IMR-90 (cell line): ENCODE data around the gene C1R. TPM values are rescaled to one million over a fixed set of nuclear protein-coding genes. Genes with fewer than 3 reads are reported as not detected.

ENCODE experiments used
- ATAC-seq: fragments of 200-7000 bp; cut with Tn5 transposase; 2 replicates; pipeline ENCODE4 v1.9.1; 2020; ENCODE audit warnings: low read depth, mild to moderate bottlenecking, moderate library complexity
- BruUV-seq: library from RNA; stranded (reverse); fragments of 400-500 nt; replicated peaks from 2 replicates; lab custom pipeline; 2021; lab: Mats Ljungman, UMichigan
- CTCF ChIA-PET: fragments of 300-600 bp; formaldehyde crosslinking; extraction: SDS; loops from one replicate; lab custom pipeline; 2021; ENCODE audit warnings: antibody characterized with exemption; lab: Yijun Ruan, JAX
- POLR2A ChIA-PET: fragments of 300-600 bp; sonication (Branson Sonifier 250); formaldehyde crosslinking; loops from one replicate; lab custom pipeline; 2022; ENCODE audit warnings: antibody characterized with exemption; ENCODE audit not compliant: unreplicated experiment; lab: Charles Lee
- DNase-seq: peaks from one replicate; pipeline ENCODE4 v3.0.0; 2013
- H2AFZ ChIP-seq: replicated peaks from 2 replicates; pipeline ENCODE3; 2013; ENCODE audit warnings: low read length, mild to moderate bottlenecking; ENCODE audit not compliant: poor library complexity
- H2AK5ac ChIP-seq: 2 replicates; pipeline ENCODE4 v1.6.1; 2013; ENCODE audit warnings: low read depth, low read length, inconsistent platforms
- H2AK9ac ChIP-seq: replicated peaks from 2 replicates; pipeline ENCODE3; 2013; ENCODE audit warnings: mild to moderate bottlenecking, low read depth, low read length, moderate library complexity; ENCODE audit not compliant: poor library complexity
- H2BK120ac ChIP-seq: 2 replicates; pipeline ENCODE4 v1.6.1; 2013; ENCODE audit warnings: low read depth, low read length, inconsistent platforms
- H2BK15ac ChIP-seq: 3 replicates; pipeline ENCODE4 v1.6.1; 2013; ENCODE audit warnings: low read depth, low read length, inconsistent platforms
- H2BK20ac ChIP-seq: 2 replicates; pipeline ENCODE4 v1.6.1; 2013; ENCODE audit warnings: low read depth, mild to moderate bottlenecking, inconsistent platforms, low read length, moderate library complexity
- H2BK5ac ChIP-seq: 2 replicates; pipeline ENCODE4 v1.6.1; 2013; ENCODE audit warnings: mild to moderate bottlenecking, low read depth, low read length, inconsistent platforms; ENCODE audit not compliant: poor library complexity, severe bottlenecking
- H3K14ac ChIP-seq: replicated peaks from 2 replicates; pipeline ENCODE4 v1.6.1; 2013; ENCODE audit warnings: low read depth, low read length, inconsistent platforms
- H3K18ac ChIP-seq: 2 replicates; pipeline ENCODE4 v1.6.1; 2013; ENCODE audit warnings: low read depth, low read length, control low read depth
- H3K23ac ChIP-seq: 2 replicates; pipeline ENCODE4 v1.6.1; 2013; ENCODE audit warnings: low read depth, low read length, inconsistent platforms
- H3K27ac ChIP-seq: 2 replicates; pipeline ENCODE4 v1.5.1; 2013; ENCODE audit warnings: mild to moderate bottlenecking, control low read depth, low read length; ENCODE audit not compliant: insufficient read depth
- H3K27me3 ChIP-seq: 2 replicates; pipeline ENCODE4 v1.6.1; 2013; ENCODE audit warnings: low read length; ENCODE audit not compliant: control insufficient read depth, insufficient read depth
- H3K36me3 ChIP-seq: 2 replicates; pipeline ENCODE4 v1.6.1; 2013; ENCODE audit warnings: low read length, mixed read lengths; ENCODE audit not compliant: control insufficient read depth, insufficient read depth
- H3K4ac ChIP-seq: 2 replicates; pipeline ENCODE4 v1.6.1; 2013; ENCODE audit warnings: low read depth, low read length, inconsistent platforms
- H3K4me1 ChIP-seq: 2 replicates; pipeline ENCODE4 v1.6.1; 2013; ENCODE audit warnings: low read length, mixed read lengths; ENCODE audit not compliant: control insufficient read depth, insufficient read depth
- H3K4me2 ChIP-seq: 2 replicates; pipeline ENCODE4 v1.6.1; 2013; ENCODE audit warnings: low read depth, mild to moderate bottlenecking, control low read depth, low read length, moderate library complexity
- H3K4me3 ChIP-seq: 2 replicates; pipeline ENCODE4 v1.5.1; 2013; ENCODE audit warnings: low read depth, mild to moderate bottlenecking, control low read depth, low read length, moderate library complexity; ENCODE audit not compliant: insufficient read depth
- H3K56ac ChIP-seq: 2 replicates; pipeline ENCODE4 v1.6.1; 2013; ENCODE audit warnings: low read length, inconsistent platforms; ENCODE audit not compliant: insufficient read depth; ENCODE audit errors: extremely low read depth
- H3K79me1 ChIP-seq, 2 experiments: 2 replicates each; pipeline ENCODE4 v1.6.1; 2013; ENCODE audit warnings: low read length in 2 of 2, inconsistent platforms in 1 of 2, low read depth in 1 of 2
- H3K9ac ChIP-seq: 2 replicates; pipeline ENCODE4 v1.6.1; 2013; ENCODE audit warnings: low read depth, low read length, control low read depth
- H3K9me1 ChIP-seq: 2 replicates; pipeline ENCODE4 v1.6.1; 2013; ENCODE audit warnings: low read length, inconsistent platforms; ENCODE audit not compliant: insufficient read depth
- H3K9me3 ChIP-seq: 2 replicates; pipeline ENCODE4 v1.6.1; 2013; ENCODE audit warnings: low read length; ENCODE audit not compliant: control insufficient read depth, insufficient read depth
- H4K20me1 ChIP-seq: 2 replicates; pipeline ENCODE4 v1.6.1; 2013; ENCODE audit warnings: low read length, inconsistent platforms; ENCODE audit not compliant: insufficient read depth
- H4K5ac ChIP-seq: 2 replicates; pipeline ENCODE4 v1.6.1; 2013; ENCODE audit warnings: mild to moderate bottlenecking, low read depth, low read length, control low read depth
- H4K8ac ChIP-seq, 2 experiments: 2 replicates each; pipeline ENCODE4 v1.6.1; 2013; ENCODE audit warnings: low read depth in 2 of 2, low read length in 2 of 2, control low read depth in 1 of 2, inconsistent platforms in 1 of 2
- H4K91ac ChIP-seq: 2 replicates; pipeline ENCODE4 v1.6.1; 2013; ENCODE audit warnings: low read depth, low read length, inconsistent platforms; ENCODE audit not compliant: insufficient read depth
- BHLHE40 ChIP-seq: fragments of 150-350 bp; IDR thresholded peaks from 2 replicates; pipeline ENCODE4 v1.6.1; 2016; ENCODE audit warnings: mild to moderate bottlenecking, low read depth, low read length
- CEBPB ChIP-seq: IDR thresholded peaks from 2 replicates; pipeline ENCODE4 v1.6.1; 2012; ENCODE audit warnings: low read depth, low read length, improper control_type of control experiment
- CHD1 ChIP-seq: IDR thresholded peaks from 2 replicates; pipeline ENCODE4 v1.6.1; 2012; ENCODE audit warnings: low read depth, low read length, improper control_type of control experiment
- FOS ChIP-seq: fragments of 150-350 bp; IDR thresholded peaks from 2 replicates; pipeline ENCODE4 v1.6.1; 2016; ENCODE audit warnings: low read depth, low read length
- MAFK ChIP-seq: IDR thresholded peaks from 2 replicates; pipeline ENCODE4 v1.6.1; 2012; ENCODE audit warnings: low read depth, low read length, improper control_type of control experiment
- MAZ ChIP-seq: IDR thresholded peaks from 2 replicates; pipeline ENCODE4 v1.6.1; 2012; ENCODE audit warnings: low read depth, mild to moderate bottlenecking, low read length, improper control_type of control experiment, moderate library complexity, borderline replicate concordance
- MXI1 ChIP-seq: IDR thresholded peaks from 2 replicates; pipeline ENCODE4 v1.6.1; 2012; ENCODE audit warnings: low read depth, mild to moderate bottlenecking, low read length, moderate library complexity, borderline replicate concordance
- NFE2L2 ChIP-seq: fragments of 150-350 bp; IDR thresholded peaks from 2 replicates; pipeline ENCODE4 v1.6.1; 2016; ENCODE audit warnings: low read depth, mild to moderate bottlenecking, low read length
- POLR2A ChIP-seq: IDR thresholded peaks from 2 replicates; pipeline ENCODE4 v1.6.1; 2012; ENCODE audit warnings: mild to moderate bottlenecking, low read depth, low read length
- RAD21 ChIP-seq: IDR thresholded peaks from 2 replicates; pipeline ENCODE4 v1.6.1; 2012; ENCODE audit warnings: low read length, improper control_type of control experiment
- RCOR1 ChIP-seq: IDR thresholded peaks from 2 replicates; pipeline ENCODE4 v1.6.1; 2012; ENCODE audit warnings: mild to moderate bottlenecking, low read length, improper control_type of control experiment; ENCODE audit not compliant: insufficient replicate concordance
- RFX5 ChIP-seq: IDR thresholded peaks from 2 replicates; pipeline ENCODE4 v1.8.0; 2012; ENCODE audit warnings: low read depth, mild to moderate bottlenecking, low read length, moderate library complexity
- SMC3 ChIP-seq: fragments of 150-350 bp; IDR thresholded peaks from 2 replicates; pipeline ENCODE4 v1.6.1; 2016; ENCODE audit warnings: low read depth, mild to moderate bottlenecking, antibody characterized with exemption, low read length, moderate library complexity
- WGBS, 2 experiments: methylation state at CpG; one replicate each; pipeline versions ENCODE4 v1.1.5 to v1.1.7; 2013; ENCODE audit warnings: missing lambda C conversion rate in 2 of 2; ENCODE audit not compliant: insufficient read length in 1 of 2; ENCODE audit errors: extremely low coverage in 2 of 2; 5-methylcytosine and 5-hydroxymethylcytosine counted together
- dilution Hi-C: fragments of 300-500 bp; cut with HindIII; formaldehyde crosslinking; loops from one replicate; pipeline ENCODE4 v1.14.3; 2018; ENCODE audit warnings: low sequenced_read_pairs; ENCODE audit not compliant: unreplicated experiment
- in situ Hi-C: fragments of 300-500 bp; cut with MboI; formaldehyde crosslinking; loops from 3 replicates; pipeline ENCODE4 v1.14.3; 2019; ENCODE audit warnings: low sequenced_read_pairs, inconsistent platforms, mixed read lengths
- intact Hi-C: fragments of 100-400 bp; cut with micrococcal nuclease; formaldehyde crosslinking; loops from 2 replicates; pipeline ENCODE4 v1.10.0; 2022
- polyA plus RNA-seq, 3 experiments: library from polyadenylated mRNA; depleted of rRNA; stranded (reverse); fragments of >200 nt; gene quantifications; 2 replicates each; pipeline ENCODE4 v1.2.3, GENCODE V29; 2012; ENCODE audit warnings: low replicate concordance in 1 of 3
- total RNA-seq: library from RNA; depleted of rRNA; stranded (reverse); fragments of >200 nt; gene quantifications from 2 replicates; pipeline ENCODE4 v1.2.3, GENCODE V29; 2012
- TF ChIP-seq, protein P1 (sequence below): conservative IDR thresholded peaks from 2 replicates; pipeline ENCODE4 v1.5.1; 2012; ENCODE audit warnings: mild to moderate bottlenecking, low read depth, low read length, improper control_type of control experiment
- TF ChIP-seq, protein P2 (sequence below): fragments of 150-350 bp; IDR thresholded peaks from 2 replicates; pipeline ENCODE4 v1.6.1; 2016; ENCODE audit warnings: low read depth, mild to moderate bottlenecking, low read length, moderate library complexity, borderline replicate concordance
- TF ChIP-seq, protein P3 (sequence below): fragments of 150-350 bp; IDR thresholded peaks from 2 replicates; pipeline ENCODE4 v1.6.1; 2017; ENCODE audit warnings: mild to moderate bottlenecking, antibody characterized with exemption, low read length, low read depth

The C1R gene
- total and polyA plus RNA-seq, 2 of the 4 experiments (the other 2 are of a cell fraction): 38.4 to 165 TPM

DNA sequence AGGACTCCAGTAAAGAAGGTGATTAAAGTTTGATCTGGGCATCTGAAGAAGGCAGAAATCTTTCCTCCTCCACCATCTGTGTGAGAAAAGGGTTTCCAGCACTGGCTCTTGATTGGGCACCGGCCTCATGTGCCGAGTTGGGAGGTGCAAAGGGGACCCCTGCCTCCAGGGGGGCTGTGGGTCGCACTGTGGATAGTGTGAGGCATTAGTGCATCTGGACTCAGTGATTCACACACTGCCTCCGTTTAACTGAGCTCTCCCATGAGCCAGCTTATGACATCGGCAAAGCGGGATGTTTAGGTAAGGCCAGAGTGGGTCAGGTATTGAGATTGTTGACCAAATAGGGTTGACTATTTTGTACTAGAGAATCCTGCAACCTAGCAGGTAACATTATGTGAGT is 22.9 kb downstream of the C1R start:
- H3K4me1 ChIP-seq: peaks cover 11% of the 10 kb centered on the region
- H2BK5ac ChIP-seq: no peak overlapping the region
- H3K14ac ChIP-seq: no peak overlapping the region; the same call in 1 of the 2 replicates
- no peak overlapping the region for H3K23ac ChIP-seq
- no peaks in the 10 kb centered on the region for H3K27me3 ChIP-seq
- in situ Hi-C loops (loop anchor here (25.0 kb wide), 1 partner anchor 568 kb away; no protein-coding TSS in a partner anchor), intact Hi-C loops (no loop called here), dilution Hi-C loops (no loop called here)
- no peak overlapping the region for H2BK120ac ChIP-seq
- H2BK20ac ChIP-seq: no peak overlapping the region
- peaks cover 11% of the 10 kb centered on the region for H3K9me1 ChIP-seq
- no peak overlapping the region for H2BK15ac ChIP-seq
- H3K9ac ChIP-seq: no peak overlapping the region
- no peak overlapping the region for H2AK9ac ChIP-seq
- H3K27ac ChIP-seq: no peak overlapping the region
- H3K4ac ChIP-seq: no peak overlapping the region
- DNase-seq: no peak
- no peak overlapping the region for H4K5ac ChIP-seq
- CTCF ChIA-PET: no interaction called here
- peaks cover 45% of the 10 kb centered on the region for H3K36me3 ChIP-seq
- POLR2A ChIA-PET: no interaction called here
- no peak overlapping the region for H3K4me2 ChIP-seq
- no peaks in the 10 kb centered on the region for H4K20me1 ChIP-seq
- 74% methylated on average over 4 of the region's 6 CpGs; no CpG with 5 or more reads in 1 of the 2 experiments for WGBS, 2 experiments
- no peaks in the 10 kb centered on the region for H3K79me1 ChIP-seq
- no peak overlapping the region for H3K4me3 ChIP-seq
- TF ChIP-seq BHLHE40 (no peak), MAZ (no peak), MXI1 (no peak), MAFK (no peak), RCOR1 (no peak), NFE2L2 (no peak), RFX5 (no peak), POLR2A (no peak), RAD21 (no peak), CEBPB (no peak), FOS (no peak), CHD1 (no peak), SMC3 (no peak)
- TF ChIP-seq, protein P1, sequence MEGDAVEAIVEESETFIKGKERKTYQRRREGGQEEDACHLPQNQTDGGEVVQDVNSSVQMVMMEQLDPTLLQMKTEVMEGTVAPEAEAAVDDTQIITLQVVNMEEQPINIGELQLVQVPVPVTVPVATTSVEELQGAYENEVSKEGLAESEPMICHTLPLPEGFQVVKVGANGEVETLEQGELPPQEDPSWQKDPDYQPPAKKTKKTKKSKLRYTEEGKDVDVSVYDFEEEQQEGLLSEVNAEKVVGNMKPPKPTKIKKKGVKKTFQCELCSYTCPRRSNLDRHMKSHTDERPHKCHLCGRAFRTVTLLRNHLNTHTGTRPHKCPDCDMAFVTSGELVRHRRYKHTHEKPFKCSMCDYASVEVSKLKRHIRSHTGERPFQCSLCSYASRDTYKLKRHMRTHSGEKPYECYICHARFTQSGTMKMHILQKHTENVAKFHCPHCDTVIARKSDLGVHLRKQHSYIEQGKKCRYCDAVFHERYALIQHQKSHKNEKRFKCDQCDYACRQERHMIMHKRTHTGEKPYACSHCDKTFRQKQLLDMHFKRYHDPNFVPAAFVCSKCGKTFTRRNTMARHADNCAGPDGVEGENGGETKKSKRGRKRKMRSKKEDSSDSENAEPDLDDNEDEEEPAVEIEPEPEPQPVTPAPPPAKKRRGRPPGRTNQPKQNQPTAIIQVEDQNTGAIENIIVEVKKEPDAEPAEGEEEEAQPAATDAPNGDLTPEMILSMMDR: no peak
- TF ChIP-seq, protein P2, sequence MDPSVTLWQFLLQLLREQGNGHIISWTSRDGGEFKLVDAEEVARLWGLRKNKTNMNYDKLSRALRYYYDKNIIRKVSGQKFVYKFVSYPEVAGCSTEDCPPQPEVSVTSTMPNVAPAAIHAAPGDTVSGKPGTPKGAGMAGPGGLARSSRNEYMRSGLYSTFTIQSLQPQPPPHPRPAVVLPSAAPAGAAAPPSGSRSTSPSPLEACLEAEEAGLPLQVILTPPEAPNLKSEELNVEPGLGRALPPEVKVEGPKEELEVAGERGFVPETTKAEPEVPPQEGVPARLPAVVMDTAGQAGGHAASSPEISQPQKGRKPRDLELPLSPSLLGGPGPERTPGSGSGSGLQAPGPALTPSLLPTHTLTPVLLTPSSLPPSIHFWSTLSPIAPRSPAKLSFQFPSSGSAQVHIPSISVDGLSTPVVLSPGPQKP: no peak
- TF ChIP-seq, protein P3, sequence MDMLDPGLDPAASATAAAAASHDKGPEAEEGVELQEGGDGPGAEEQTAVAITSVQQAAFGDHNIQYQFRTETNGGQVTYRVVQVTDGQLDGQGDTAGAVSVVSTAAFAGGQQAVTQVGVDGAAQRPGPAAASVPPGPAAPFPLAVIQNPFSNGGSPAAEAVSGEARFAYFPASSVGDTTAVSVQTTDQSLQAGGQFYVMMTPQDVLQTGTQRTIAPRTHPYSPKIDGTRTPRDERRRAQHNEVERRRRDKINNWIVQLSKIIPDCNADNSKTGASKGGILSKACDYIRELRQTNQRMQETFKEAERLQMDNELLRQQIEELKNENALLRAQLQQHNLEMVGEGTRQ: no peak
- H2AFZ ChIP-seq: no peak overlapping the region
- BruUV-seq: no TSS peak
- ATAC-seq: no peak
- no peaks in the 10 kb centered on the region for H3K9me3 ChIP-seq
- H4K8ac ChIP-seq: no peak overlapping the region
- H3K56ac ChIP-seq: no peak overlapping the region
- no peak overlapping the region for H4K91ac ChIP-seq
- no peak overlapping the region for H3K18ac ChIP-seq
- no peak overlapping the region for H2AK5ac ChIP-seq
